Neural cell (in vitro differentiated cells): ENCODE measurements around the gene NDOR1. TPM values are rescaled to one million over a fixed set of nuclear protein-coding genes. Genes with fewer than 3 reads are reported as not detected.

Source experiments
- H2AFZ ChIP-seq: fragments of 200-600, 300-800 bp; sonication (generic), shearing (Covaris generic); 2 replicates; pipeline ENCODE4 v1.6.0; 2014; ENCODE audit warnings: low read depth, mild to moderate bottlenecking, antibody characterized with exemption, low read length, moderate library complexity
- H3F3A ChIP-seq: fragments of 200-600 bp; shearing (Covaris generic); 2 replicates; pipeline ENCODE4 v1.6.1; 2016; ENCODE audit warnings: mild to moderate bottlenecking, moderate library complexity, mixed read lengths, antibody characterized with exemption, low read length; ENCODE audit not compliant: insufficient read depth, poor library complexity, severe bottlenecking
- H3K27ac ChIP-seq: fragments of 200-600, 300-800 bp; sonication (generic), shearing (Covaris generic); 2 replicates; pipeline ENCODE4 v1.5.1; 2014; ENCODE audit warnings: mild to moderate bottlenecking, low read length, moderate library complexity
- H3K27me3 ChIP-seq: fragments of 300-800, 200-600 bp; sonication (generic), shearing (Covaris generic); 2 replicates; pipeline ENCODE4 v1.6.0; 2014; ENCODE audit warnings: mild to moderate bottlenecking, low read depth, low read length, moderate library complexity; ENCODE audit not compliant: insufficient read depth
- H3K36me3 ChIP-seq: fragments of 300-800, 200-600 bp; sonication (generic), shearing (Covaris generic); 2 replicates; pipeline ENCODE4 v1.5.1; 2014; ENCODE audit warnings: mild to moderate bottlenecking, antibody characterized with exemption, low read length, moderate library complexity; ENCODE audit not compliant: insufficient read depth
- H3K4me2 ChIP-seq: fragments of 300-800, 200-600 bp; sonication (generic), shearing (Covaris generic); 2 replicates; pipeline ENCODE4 v1.6.0; 2014; ENCODE audit warnings: mild to moderate bottlenecking, low read length
- H3K4me3 ChIP-seq: fragments of 300-800, 200-600 bp; sonication (generic), shearing (Covaris generic); 2 replicates; pipeline ENCODE4 v1.5.1; 2014; ENCODE audit warnings: mild to moderate bottlenecking, low read length, moderate library complexity
- H3K79me2 ChIP-seq: fragments of 200-600 bp; shearing (Covaris generic); replicated peaks from 2 replicates; pipeline ENCODE4 v1.6.0; 2014; ENCODE audit warnings: mild to moderate bottlenecking, low read length, moderate library complexity; ENCODE audit not compliant: insufficient read depth
- H3K9ac ChIP-seq: fragments of 300-800, 200-600 bp; sonication (generic), shearing (Covaris generic); 2 replicates; pipeline ENCODE4 v1.6.1; 2016; ENCODE audit warnings: mild to moderate bottlenecking, low read length, mixed read lengths
- H3K9me2 ChIP-seq: fragments of 200-600 bp; shearing (Covaris generic); 2 replicates; pipeline ENCODE4 v1.6.1; 2016; ENCODE audit warnings: mild to moderate bottlenecking, low read length, mixed read lengths; ENCODE audit not compliant: insufficient read depth
- H3K9me3 ChIP-seq: fragments of 200-600, 300-800 bp; sonication (generic), shearing (Covaris generic); 2 replicates; pipeline ENCODE4 v1.6.1; 2016; ENCODE audit warnings: mild to moderate bottlenecking, mixed run types, low read length, moderate library complexity, mixed read lengths
- H4K20me1 ChIP-seq: fragments of 200-600 bp; shearing (Covaris generic); 2 replicates; pipeline ENCODE4 v1.6.1; 2016; ENCODE audit warnings: mild to moderate bottlenecking, mixed run types; ENCODE audit not compliant: insufficient read depth
- CTCF ChIP-seq: fragments of 450-650 bp; IDR thresholded peaks from 2 replicates; pipeline ENCODE4 v1.5.1; 2014; ENCODE audit warnings: antibody characterized with exemption, mild to moderate bottlenecking, moderate library complexity; ENCODE audit not compliant: poor library complexity, severe bottlenecking
- EP300 ChIP-seq: fragments of 450-650 bp; conservative IDR thresholded peaks from 2 replicates; pipeline ENCODE4 v1.6.1; 2014; ENCODE audit warnings: antibody characterized with exemption, mild to moderate bottlenecking, moderate library complexity; ENCODE audit not compliant: poor library complexity, severe bottlenecking
- EZH2 ChIP-seq: fragments of 200-600, 300-800 bp; shearing (Covaris generic), sonication (generic); IDR thresholded peaks from 2 replicates; pipeline ENCODE4 v1.6.1; 2014; ENCODE audit warnings: antibody characterized with exemption, low read length, borderline replicate concordance, mild to moderate bottlenecking; ENCODE audit not compliant: insufficient read depth, poor library complexity, severe bottlenecking
- MXI1 ChIP-seq: fragments of 450-650 bp; conservative IDR thresholded peaks from 2 replicates; pipeline ENCODE4 v1.6.1; 2014; ENCODE audit warnings: antibody characterized with exemption, mild to moderate bottlenecking; ENCODE audit not compliant: poor library complexity, severe bottlenecking
- POLR2AphosphoS5 ChIP-seq: IDR thresholded peaks from 2 replicates; pipeline ENCODE4 v1.6.1; 2012
- RAD21 ChIP-seq: fragments of 450-650 bp; conservative IDR thresholded peaks from 2 replicates; pipeline ENCODE4 v1.6.1; 2014; ENCODE audit warnings: antibody characterized with exemption, mild to moderate bottlenecking, moderate library complexity
- REST ChIP-seq: IDR thresholded peaks from 2 replicates; pipeline ENCODE4 v1.6.1; 2012; ENCODE audit warnings: borderline replicate concordance
- SMC3 ChIP-seq: fragments of 450-650 bp; conservative IDR thresholded peaks from 2 replicates; pipeline ENCODE4 v1.6.1; 2014; ENCODE audit warnings: antibody characterized with exemption, mild to moderate bottlenecking, moderate library complexity; ENCODE audit not compliant: poor library complexity
- TAF1 ChIP-seq: IDR thresholded peaks from 2 replicates; pipeline ENCODE4 v1.6.1; 2012; ENCODE audit warnings: low read depth
- polyA plus RNA-seq: library from polyadenylated mRNA; depleted of rRNA; stranded (reverse); fragments of >200 nt; gene quantifications from 2 replicates; pipeline ENCODE4 v1.2.3, GENCODE V29; 2014

Gene NDOR1
- polyA plus RNA-seq, 1 donor from 2014 or later = 18.2 TPM

- H3K4me3 ChIP-seq = no peak overlapping the region
- H3K9ac ChIP-seq = no peak overlapping the region
- H3K79me2 ChIP-seq = no peaks in the 10 kb centered on the region
Observed at GRCh38 chr9:137195525-137196220, 9.8 kb upstream of the NDOR1 start.

More at GRCh38 chr9:137195525-137196220, 9.8 kb upstream of the NDOR1 start:
- H2AFZ ChIP-seq = no peak overlapping the region
- H3F3A ChIP-seq = no peaks in the 10 kb centered on the region
- H3K9me2 ChIP-seq = no peaks in the 10 kb centered on the region
- H4K20me1 ChIP-seq = no peaks in the 10 kb centered on the region
- no peak for TF ChIP-seq MXI1
- TF ChIP-seq RAD21 = no peak
- TF ChIP-seq EP300 = no peak
- no peak for TF ChIP-seq TAF1
- TF ChIP-seq REST = no peak
- TF ChIP-seq EZH2 = no peak
- TF ChIP-seq POLR2AphosphoS5 = no peak
- no peak for TF ChIP-seq CTCF
- TF ChIP-seq SMC3 = no peak
- no peaks in the 10 kb centered on the region for H3K36me3 ChIP-seq
- H3K4me2 ChIP-seq = no peak overlapping the region
- no peak overlapping the region for H3K27ac ChIP-seq
- no peaks in the 10 kb centered on the region for H3K27me3 ChIP-seq
- H3K9me3 ChIP-seq = no peaks in the 10 kb centered on the region
